Tibial nerve (tissue), 4 donors: ENCODE measurements around the gene KIN.

Experiments
- CTCF ChIP-seq, 5 experiments: fragments of 200-600 bp in 3 of 5; fragments of 450-650 bp in 2 of 5; sonication (generic) in 3 of 5; IDR thresholded peaks; one replicate each; pipeline ENCODE4 v1.5.1; 2016 to 2019; ENCODE audit warnings: antibody characterized with exemption in 5 of 5, mild to moderate bottlenecking in 3 of 5, moderate library complexity in 2 of 5
- EP300 ChIP-seq, 2 donors: sonication (generic); formaldehyde crosslinking; IDR thresholded peaks; one replicate each; pipeline ENCODE4 v1.6.1; 2017; ENCODE audit warnings: antibody characterized with exemption in 2 of 2, mild to moderate bottlenecking in 1 of 2
- POLR2A ChIP-seq, 2 donors: fragments of 450-650 bp; IDR thresholded peaks; one replicate each; pipeline ENCODE4 v1.6.1; 2017; ENCODE audit warnings: antibody characterized with exemption in 2 of 2, mild to moderate bottlenecking in 2 of 2, moderate library complexity in 2 of 2

- TF ChIP-seq POLR2A (IDR thresholded peaks at IDR 0.05) (no peak), EP300 (IDR thresholded peaks at IDR 0.05) (no peak), CTCF (IDR thresholded peaks at IDR 0.05) (no peak)
Measured at GRCh38 chr10:7832060-7832459, 44.3 kb upstream of the KIN start.
